NCI-H2107 treated with DMSO at 0.1 percent for 48 hours (cell line): Measurements from ENCODE around the gene FERMT1.

Experiments
- DNase-seq: peaks from one replicate; lab custom pipeline; 2025; ENCODE audit not compliant: unreplicated experiment; lab: John Stamatoyannopoulos, UW

FERMT1 gene

GRCh38 chr20:6122873-6123648, at the start of gene FERMT1:
Gene FERMT1, minus strand, starts transcription at chr20:6123030. Its CDS starts 3,476 bp downstream, at chr20:6119554.
- DNase-seq, result no peak

GRCh38 chr20:6169251-6169650, 46.4 kb upstream of the FERMT1 start:
- no peak for DNase-seq

GRCh38 chr20:6168204-6168603, 45.4 kb upstream of the FERMT1 start:
- DNase-seq, result no peak

- no peak for DNase-seq
Measured at GRCh38 chr20:6165346-6165745, 42.5 kb upstream of the FERMT1 start.

- DNase-seq, result no peak
Measured at GRCh38 chr20:6164421-6165341, 41.9 kb upstream of the FERMT1 start.

- no peak for DNase-seq
Measured at GRCh38 chr20:6160736-6161135, 37.9 kb upstream of the FERMT1 start.

GRCh38 chr20:6157345-6157744, 34.5 kb upstream of the FERMT1 start:
- DNase-seq, result no peak

GRCh38 chr20:6152777-6153176, 29.9 kb upstream of the FERMT1 start:
- DNase-seq, result no peak

- no peak for DNase-seq
Measured at GRCh38 chr20:6148073-6148472, 25.2 kb upstream of the FERMT1 start.

GRCh38 chr20:6142348-6142993, 19.6 kb upstream of the FERMT1 start:
- peak; percentile 2 for DNase-seq

GRCh38 chr20:6140947-6141346, 18.1 kb upstream of the FERMT1 start:
- DNase-seq, result no peak

- no peak for DNase-seq
Measured at GRCh38 chr20:6135347-6135746, 12.5 kb upstream of the FERMT1 start.

- no peak for DNase-seq
Measured at GRCh38 chr20:6134592-6134991, 11.8 kb upstream of the FERMT1 start.

GRCh38 chr20:6130045-6130444, 7.2 kb upstream of the FERMT1 start:
- no peak for DNase-seq

- no peak for DNase-seq
Measured at GRCh38 chr20:6127825-6128224, 5.0 kb upstream of the FERMT1 start.

GRCh38 chr20:6126846-6127245, 4.0 kb upstream of the FERMT1 start:
- no peak for DNase-seq

GRCh38 chr20:6123649-6124014, 802 bp upstream of the FERMT1 start:
- no peak for DNase-seq

- DNase-seq, result no peak
Measured at GRCh38 chr20:6122111-6122872, 538 bp downstream of the FERMT1 start.

GRCh38 chr20:6121504-6121903, 1.3 kb downstream of the FERMT1 start:
- DNase-seq, result no peak

- DNase-seq, result no peak
Measured at GRCh38 chr20:6120491-6120988, 2.3 kb downstream of the FERMT1 start.

- no peak for DNase-seq
Measured at GRCh38 chr20:6116758-6117157, 6.1 kb downstream of the FERMT1 start.
